HL-60 (cell line): ENCODE data around the gene IL1RAPL2.

ENCODE experiments used
- DNase-seq, 2 experiments: peaks; one replicate each; pipeline ENCODE4 v3.0.0-alpha.2; 2010 to 2020; ENCODE audit warnings: low read depth in 1 of 2, low spot score in 1 of 2
- H3K27ac ChIP-seq: fragments of 250-450 bp; sonication (Bioruptor Pico); replicated peaks from 2 replicates; pipeline ENCODE4 v1.5.1; 2020; ENCODE audit warnings: mild to moderate bottlenecking, moderate library complexity
- H3K27me3 ChIP-seq: fragments of 250-450 bp; sonication (Bioruptor Pico); 2 replicates; pipeline ENCODE4 v1.5.1; 2021; ENCODE audit warnings: mild to moderate bottlenecking, moderate library complexity; ENCODE audit not compliant: insufficient read depth, poor library complexity, severe bottlenecking
- H3K4me3 ChIP-seq: replicated peaks from 2 replicates; pipeline ENCODE4 v1.5.1; 2011; ENCODE audit warnings: mild to moderate bottlenecking, control low read depth, low read length; ENCODE audit not compliant: insufficient read depth
- CTCF ChIP-seq: IDR thresholded peaks from one replicate; pipeline ENCODE4 v1.5.1; 2011; ENCODE audit warnings: low read length, control low read depth, inconsistent platforms; ENCODE audit not compliant: insufficient read depth
- GABPA ChIP-seq: IDR thresholded peaks from 2 replicates; pipeline ENCODE4 v1.6.1; 2012; ENCODE audit warnings: low read depth
- POLR2AphosphoS5 ChIP-seq: IDR thresholded peaks from 2 replicates; pipeline ENCODE4 v1.6.1; 2012; ENCODE audit warnings: low read depth
- REST ChIP-seq: IDR thresholded peaks from 2 replicates; pipeline ENCODE4 v1.6.1; 2012; ENCODE audit warnings: low read depth; ENCODE audit not compliant: insufficient replicate concordance
- SPI1 ChIP-seq: IDR thresholded peaks from 2 replicates; pipeline ENCODE4 v1.6.1; 2012; ENCODE audit warnings: low read depth, mild to moderate bottlenecking, borderline replicate concordance

IL1RAPL2 gene

GRCh38 chrX:105323928-105324327 lies 757.9 kb downstream of the IL1RAPL2 start:
- DNase-seq = no peak
- no peak for TF ChIP-seq SPI1
- no peak for TF ChIP-seq REST
- no peak for TF ChIP-seq POLR2AphosphoS5
- TF ChIP-seq GABPA = no peak
- TF ChIP-seq CTCF = no peak
- H3K27me3 ChIP-seq = no peaks in the 10 kb centered on the region
- no peak overlapping the region for H3K27ac ChIP-seq
- H3K4me3 ChIP-seq = no peak overlapping the region

GRCh38 chrX:105328773-105329172 lies 762.8 kb downstream of the IL1RAPL2 start:
- H3K27ac ChIP-seq = no peak overlapping the region
- no peak for DNase-seq
- TF ChIP-seq REST (no peak), SPI1 (no peak)
- no peak overlapping the region for H3K4me3 ChIP-seq
- no peaks in the 10 kb centered on the region for H3K27me3 ChIP-seq

- no peak for DNase-seq
- H3K4me3 ChIP-seq = no peak overlapping the region
- H3K27ac ChIP-seq = no peak overlapping the region
- no peaks in the 10 kb centered on the region for H3K27me3 ChIP-seq
- no peak for TF ChIP-seq POLR2AphosphoS5
- no peak for TF ChIP-seq SPI1
- TF ChIP-seq REST = no peak
- no peak for TF ChIP-seq CTCF
- no peak for TF ChIP-seq GABPA
These were observed 765.2 kb downstream of the IL1RAPL2 start for GRCh38 chrX:105331244-105331643.

- no peak overlapping the region for H3K4me3 ChIP-seq
- H3K27me3 ChIP-seq = no peaks in the 10 kb centered on the region
- TF ChIP-seq REST (no peak), CTCF (no peak), SPI1 (no peak), POLR2AphosphoS5 (no peak), GABPA (no peak)
- no peak for DNase-seq
- no peak overlapping the region for H3K27ac ChIP-seq
These were observed 781.4 kb downstream of the IL1RAPL2 start for GRCh38 chrX:105347373-105347772.
